K562 treated with DMSO at 1 percent for 4 hours (cell line): ENCODE data around the gene FAM98A. TPM values are rescaled to one million over a fixed set of nuclear protein-coding genes. Genes with fewer than 3 reads are reported as not detected.

Experiments
- total RNA-seq: library from RNA; unstranded; fragments of 300-600 nt; gene quantifications from 2 replicates; pipeline ENCODE4 v1.2.3, GENCODE V29; 2022; ENCODE audit not compliant: insufficient read depth

The FAM98A gene
- 9.1 and 10.3 TPM in 2 replicates for total RNA-seq

GRCh38 chr2:33599175-33599942 lies at the start of gene FAM98A:
FAM98A (minus strand) TSS chr2:33599299; CDS start chr2:33599221, 78 bp downstream.

Other genes starting within 250 kb of the FAM98A start
- 1.4 and 3.1 TPM in 2 replicates for gene RASGRP3, start 122.7 kb downstream of the FAM98A start, total RNA-seq